HepG2 (cell line): Measurements from ENCODE around the gene CSNK1A1. TPM values are rescaled to one million over a fixed set of nuclear protein-coding genes. Genes with fewer than 3 reads are reported as not detected.

ENCODE experiments used
- CSRNP2 ChIP-seq: sonication (generic); formaldehyde crosslinking; conservative IDR thresholded peaks from 2 replicates; pipeline ENCODE4 v1.8.0; 2022; ENCODE audit warnings: low read depth, missing genetic modification reagents
- DR1 ChIP-seq: sonication (generic); formaldehyde crosslinking; IDR thresholded peaks from 2 replicates; pipeline ENCODE4 v1.8.0; 2021; ENCODE audit warnings: mild to moderate bottlenecking, missing genetic modification reagents, inconsistent platforms
- FUBP1 ChIP-seq: sonication (generic); formaldehyde crosslinking; IDR thresholded peaks from 2 replicates; pipeline ENCODE4 v1.5.1; 2020; ENCODE audit warnings: missing genetic modification reagents, mild to moderate bottlenecking, borderline replicate concordance
- HNF4G ChIP-seq, 2 experiments: sonication (generic) in 1 of 2; formaldehyde crosslinking in 1 of 2; IDR thresholded peaks; 2 replicates each; pipeline versions ENCODE4 v1.4.0 to v1.6.1; 2011 to 2020; ENCODE audit warnings: borderline replicate concordance in 2 of 2, low read depth in 2 of 2, mild to moderate bottlenecking in 2 of 2, low read length in 1 of 2, missing genetic modification reagents in 1 of 2, moderate library complexity in 1 of 2
- HOXA3 ChIP-seq: sonication (generic); formaldehyde crosslinking; IDR thresholded peaks from 2 replicates; pipeline ENCODE4 v1.5.0; 2020; ENCODE audit warnings: missing genetic modification reagents
- MEF2D ChIP-seq: sonication (generic); formaldehyde crosslinking; IDR thresholded peaks from 2 replicates; pipeline ENCODE4 v1.5.1; 2020; ENCODE audit warnings: mild to moderate bottlenecking, missing genetic modification reagents
- MYNN ChIP-seq: sonication (generic); formaldehyde crosslinking; IDR thresholded peaks from 2 replicates; pipeline ENCODE4 v1.4.0; 2020; ENCODE audit warnings: mild to moderate bottlenecking, low read depth, missing genetic modification reagents
- POLR2A ChIP-seq, 2 experiments: IDR thresholded peaks; 2 replicates each; pipeline ENCODE4 v1.6.1; 2011; ENCODE audit warnings: low read depth in 2 of 2, low read length in 2 of 2, mild to moderate bottlenecking in 1 of 2, moderate library complexity in 1 of 2; ENCODE audit not compliant: insufficient read depth in 1 of 2
- RFXANK ChIP-seq: IDR thresholded peaks from 2 replicates; pipeline ENCODE4 v1.6.1; 2016
- ZBTB34 ChIP-seq: sonication (generic); formaldehyde crosslinking; IDR thresholded peaks from 2 replicates; pipeline ENCODE4 v1.8.0; 2022; ENCODE audit warnings: mild to moderate bottlenecking, missing genetic modification reagents
- ZNF17 ChIP-seq: sonication (generic); formaldehyde crosslinking; IDR thresholded peaks from 2 replicates; pipeline ENCODE4 v1.5.0; 2020; ENCODE audit warnings: mild to moderate bottlenecking, missing genetic modification reagents
- ZNF407 ChIP-seq: sonication (generic); formaldehyde crosslinking; IDR thresholded peaks from one replicate; pipeline ENCODE4 v1.5.1; 2020; ENCODE audit warnings: mild to moderate bottlenecking, missing genetic modification reagents; ENCODE audit errors: not compliant biosample characterization
- ZNF510 ChIP-seq: sonication (generic); formaldehyde crosslinking; IDR thresholded peaks from 2 replicates; pipeline ENCODE4 v1.4.0; 2020; ENCODE audit warnings: low read depth, mild to moderate bottlenecking, missing genetic modification reagents
- ZNF660 ChIP-seq: sonication (generic); formaldehyde crosslinking; IDR thresholded peaks from 2 replicates; pipeline ENCODE4 v1.5.1; 2020; ENCODE audit warnings: mild to moderate bottlenecking, low read depth, missing genetic modification reagents, borderline replicate concordance
- ZNF790 ChIP-seq: sonication (generic); formaldehyde crosslinking; IDR thresholded peaks from 2 replicates; pipeline ENCODE4 v1.8.0; 2022; ENCODE audit warnings: missing genetic modification reagents, mild to moderate bottlenecking, borderline replicate concordance
- ZNF891 ChIP-seq: sonication (generic); formaldehyde crosslinking; IDR thresholded peaks from 2 replicates; pipeline ENCODE4 v1.5.0; 2020; ENCODE audit warnings: mild to moderate bottlenecking, missing genetic modification reagents
- polyA plus RNA-seq, 8 experiments: library from polyadenylated mRNA; depleted of rRNA in 3 of 8; stranded (reverse) in 7 of 8; unstranded in 1 of 8; fragments of >200 nt; fragmentation: Illumina TruSeq in 4 of 8; extraction: Trizol in 4 of 8; gene quantifications; 2 replicates each; pipeline versions ENCODE4 v1.2.1 to v1.2.3, GENCODE V29; 2011 to 2016; ENCODE audit warnings: low read depth in 4 of 8, missing spikeins in 1 of 8, mixed read lengths in 1 of 8; ENCODE audit not compliant: insufficient read depth in 1 of 8
- total RNA-seq, 5 experiments: library from RNA; depleted of rRNA; stranded (reverse); fragments of >200 nt; fragmentation: Illumina TruSeq; extraction: Trizol; gene quantifications; 2 replicates each; pipeline ENCODE4 v1.2.3, GENCODE V29; 2016; ENCODE audit warnings: low read depth in 1 of 5

CSNK1A1 gene
- total and polyA plus RNA-seq, 2 of the 13 experiments (the other 11 are each of a cell fraction or from before 2014, with no cell fraction given) = 89.0 to 149 TPM

GRCh38 chr5:149452007-149452664, 99.1 kb downstream of the CSNK1A1 start (continued):
- TF ChIP-seq HNF4G (IDR thresholded peaks at IDR 0.05; ENCODE audit: borderline replicate concordance, low read depth, low read length) = peak; percentile 94
- peak; percentile 98; the same call in 1 of the 2 replicates for TF ChIP-seq HNF4G (CRISPR knock-in tag; IDR thresholded peaks at IDR 0.05; ENCODE audit: borderline replicate concordance, low read depth)
- TF ChIP-seq ZNF510 (CRISPR knock-in tag) = no peak
- TF ChIP-seq MYNN (CRISPR knock-in tag) = no peak
- peak; percentile 36 for TF ChIP-seq ZNF407 (CRISPR knock-in tag)
- no peak for TF ChIP-seq ZNF790 (CRISPR knock-in tag)
- peak; percentile 92 for TF ChIP-seq HOXA3 (CRISPR knock-in tag)
- no peak for TF ChIP-seq RFXANK (CRISPR knock-in tag)
- TF ChIP-seq POLR2A (IDR thresholded peaks at IDR 0.05; ENCODE audit: insufficient read depth in 1 of 2, low read depth in 2 of 2, low read length in 2 of 2) = peak; percentile 56 to 57
- no peak for TF ChIP-seq ZNF17
- TF ChIP-seq DR1 (CRISPR knock-in tag) = no peak; the same call in 1 of the 2 replicates
- no peak for TF ChIP-seq FUBP1 (CRISPR knock-in tag)
- peak; percentile 68; the same call in 1 of the 2 replicates for TF ChIP-seq ZBTB34 (CRISPR knock-in tag)
- TF ChIP-seq ZNF660 (CRISPR knock-in tag) = no peak
- peak; percentile 94 for TF ChIP-seq MEF2D (CRISPR knock-in tag)
- TF ChIP-seq ZNF891 (CRISPR knock-in tag) = peak; percentile 67; the same call in 1 of the 2 replicates
- TF ChIP-seq CSRNP2 (CRISPR knock-in tag) = no peak
